Measurements from ENCODE around the gene EN1.

GRCh38 chr2:118881490-118882129 is 34.2 kb upstream of the EN1 start:
- TF ChIP-seq POLR2A (IDR thresholded peaks at IDR 0.05) (no peak), CTCF (IDR thresholded peaks at IDR 0.05) (peak; percentile 6 to 72 (median 67))
